Fibroblast of gingiva (primary cell): ENCODE measurements around the gene KLF18.
A peak's percentile ranks its signal among the peaks of the same experiment; 100 is the strongest.
"Not testable (repeated sequence)": the region's sequence is repeated elsewhere in the genome, so short reads cannot be mapped to it uniquely, and the experiment has no call there.

ENCODE experiments used
- DNase-seq: peaks from one replicate; pipeline ENCODE4 v3.0.0-alpha.2; 2011; ENCODE audit warnings: low read depth

The KLF18 gene

GRCh38 chr1:44120398-44120949 lies 21.0 kb downstream of the KLF18 start:
- no peak for DNase-seq

GRCh38 chr1:44119525-44119924 lies 21.9 kb downstream of the KLF18 start:
- no peak for DNase-seq

DNA sequence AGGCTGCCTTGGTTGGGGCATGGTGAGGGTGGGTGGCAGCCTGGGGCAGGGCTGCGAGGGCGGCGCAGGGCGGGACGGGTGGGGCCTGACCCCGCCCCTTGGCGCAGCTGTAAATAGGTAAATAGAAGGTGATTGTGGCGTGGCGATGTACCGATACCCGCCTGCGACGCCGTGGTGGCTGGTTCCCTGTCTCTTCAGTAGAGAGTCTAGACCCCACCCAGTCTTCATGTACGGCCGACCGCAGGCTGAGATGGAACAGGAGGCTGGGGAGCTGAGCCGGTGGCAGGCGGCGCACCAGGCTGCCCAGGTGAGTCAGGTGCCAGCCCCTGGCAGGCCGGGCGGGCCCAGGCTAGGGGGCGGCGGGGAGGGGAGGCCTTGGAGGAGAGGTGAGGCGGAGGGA lies 22.7 kb downstream of the KLF18 start, which contains the start of gene KLF17:
TSS of gene KLF17 (plus strand) at position 140 of the 400 bp plus-strand sequence. CDS start at position 227, 87 bp downstream.
- no peak for DNase-seq

GRCh38 chr1:44117272-44117671 lies 24.2 kb downstream of the KLF18 start:
- not testable (repeated sequence) for DNase-seq

DNA sequence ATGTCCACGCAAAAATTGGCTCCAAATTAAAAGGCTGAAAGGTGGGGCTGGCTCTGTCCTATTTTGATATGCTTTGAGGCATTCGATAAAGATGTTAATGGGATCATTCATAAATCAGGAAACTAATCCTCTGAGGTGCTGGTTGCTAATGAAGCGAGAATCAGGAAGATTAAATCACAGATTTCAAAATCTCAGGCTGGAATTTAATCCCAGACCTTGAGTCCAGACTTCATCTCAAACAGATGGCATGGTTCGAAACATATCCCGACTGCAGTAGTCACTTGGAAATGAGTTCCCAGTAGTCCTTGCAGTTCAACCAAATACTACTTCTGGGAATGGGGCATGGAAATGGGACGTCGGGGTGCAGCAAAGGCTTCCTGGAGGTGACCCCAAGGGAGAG lies 27.3 kb downstream of the KLF18 start:
- no peak for DNase-seq

- no peak for DNase-seq
Observed at GRCh38 chr1:44113095-44113609, 28.3 kb downstream of the KLF18 start.

DNA sequence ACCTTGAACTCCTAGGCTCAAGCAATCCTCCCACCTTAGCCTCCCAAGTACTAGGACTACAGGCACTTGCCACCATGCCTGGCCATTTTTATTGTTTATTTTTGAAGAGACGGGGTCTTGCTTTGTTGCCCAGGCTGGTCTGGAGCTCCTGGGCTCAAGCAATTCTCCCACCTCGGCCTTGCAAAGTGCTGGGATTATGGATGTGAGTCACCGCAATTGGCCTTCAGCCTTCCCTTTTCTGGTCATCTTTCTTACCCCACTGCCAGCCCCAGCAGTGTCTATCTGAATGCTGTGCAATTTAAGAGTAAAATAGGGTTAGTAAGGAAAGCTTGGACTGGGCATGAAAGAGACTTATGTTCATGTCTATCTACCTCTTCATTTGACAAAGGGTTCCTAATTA lies 28.9 kb downstream of the KLF18 start:
- no peak for DNase-seq

- no peak for DNase-seq
Observed at GRCh38 chr1:44111861-44112260, 29.6 kb downstream of the KLF18 start.

DNA sequence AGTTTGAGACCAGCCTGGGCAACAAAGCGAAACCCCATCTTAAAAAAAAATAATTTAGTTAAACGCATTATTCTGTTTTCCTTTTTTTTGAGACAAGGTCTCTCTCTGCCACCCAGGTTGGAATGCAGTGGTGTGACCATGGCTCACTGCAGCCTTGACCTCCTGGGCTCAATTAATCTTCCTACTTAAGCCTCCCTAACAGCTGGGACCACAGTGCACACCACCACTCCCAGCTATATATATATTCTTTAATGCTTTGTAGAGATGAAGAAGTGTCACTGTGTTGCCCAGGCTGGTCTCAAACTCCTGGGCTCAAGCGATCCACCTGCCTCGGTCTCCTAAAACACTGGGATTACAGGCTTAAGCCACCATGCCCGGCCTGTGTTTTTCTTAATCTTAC lies 30.5 kb downstream of the KLF18 start:
- no peak for DNase-seq

DNA sequence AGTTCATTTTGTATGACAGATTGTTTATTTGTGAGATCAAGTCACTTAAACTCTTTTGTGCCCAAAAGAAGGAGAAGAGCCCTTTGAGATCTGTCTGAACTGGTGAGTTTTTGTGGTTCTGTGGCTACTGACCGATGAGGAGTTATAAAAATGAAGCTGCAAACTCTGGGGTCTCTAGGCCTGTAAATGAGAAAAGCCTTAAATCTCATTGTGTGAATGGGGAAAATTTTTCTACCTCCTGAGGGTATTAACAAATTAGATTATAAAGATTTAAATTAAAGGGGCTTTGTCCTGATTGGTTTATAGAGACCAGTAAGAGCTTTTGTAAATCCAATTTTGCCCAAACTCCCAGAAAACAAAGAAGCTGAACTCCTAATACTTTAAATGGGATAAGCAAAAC lies 32.5 kb downstream of the KLF18 start:
- no peak for DNase-seq

DNA sequence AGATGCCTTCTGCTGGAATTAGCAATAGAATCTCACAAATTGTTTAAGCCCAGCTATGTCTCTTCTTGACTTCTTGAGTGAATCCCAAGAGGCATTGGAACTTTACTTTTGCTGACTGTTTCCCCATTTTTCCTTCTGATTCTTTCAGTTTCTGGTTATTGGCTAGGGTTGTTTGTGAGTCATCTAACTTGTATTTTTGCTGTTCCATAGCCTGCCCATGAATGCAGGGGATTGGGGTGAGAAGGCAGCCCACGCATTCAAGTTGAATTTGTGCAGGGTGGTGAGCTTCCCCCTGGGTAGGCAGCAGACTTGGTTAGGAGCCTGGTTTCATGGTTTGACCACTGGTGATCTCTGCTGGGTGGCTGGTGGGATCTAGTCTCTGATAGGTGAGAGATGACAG lies 33.2 kb downstream of the KLF18 start:
- peak; percentile 14 for DNase-seq

GRCh38 chr1:44105810-44106209 lies 35.6 kb downstream of the KLF18 start:
- no peak for DNase-seq

DNA sequence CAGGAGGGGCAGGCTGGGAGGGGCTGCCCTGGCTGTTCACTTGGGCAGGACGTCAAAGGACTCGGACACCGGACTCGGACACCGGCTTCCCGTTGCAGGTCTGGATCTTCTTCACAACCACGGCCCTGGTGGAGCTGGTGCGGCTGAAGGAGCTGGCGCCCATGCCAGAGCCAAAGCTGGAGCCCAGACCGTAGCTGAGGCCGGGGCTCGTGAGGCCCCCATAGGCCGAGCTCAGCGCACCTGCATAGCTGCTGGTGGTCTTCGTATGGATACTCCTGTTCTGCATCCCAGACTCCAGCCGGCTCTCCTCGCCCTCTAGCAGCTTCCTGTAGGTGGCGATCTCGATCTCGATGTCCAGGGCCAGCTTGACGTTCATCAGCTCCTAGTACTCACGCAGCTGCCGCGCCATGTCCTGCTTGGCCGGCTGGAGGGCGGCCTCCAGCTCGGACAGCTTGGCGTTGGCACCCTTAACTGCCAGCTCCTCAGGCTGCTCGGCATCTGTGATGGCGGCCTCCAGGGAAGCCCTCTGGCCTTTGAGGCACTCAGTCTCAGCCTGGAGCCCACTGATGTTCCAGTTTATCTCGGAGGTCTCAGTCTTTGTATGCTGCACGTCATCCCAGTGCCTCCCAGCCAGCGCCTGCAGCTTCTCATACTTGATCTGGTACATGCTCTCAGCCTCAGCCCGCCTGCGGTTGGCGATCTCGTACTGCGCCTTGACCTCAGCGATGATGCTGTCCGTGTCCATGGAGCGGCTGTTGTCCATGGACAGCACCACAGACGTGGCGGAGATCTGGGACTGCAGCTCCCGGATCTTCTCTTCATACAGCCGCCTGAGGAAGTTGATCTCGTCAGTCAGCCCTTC lies 37.9 kb downstream of the KLF18 start:
- DNase-seq: no peak

DNA sequence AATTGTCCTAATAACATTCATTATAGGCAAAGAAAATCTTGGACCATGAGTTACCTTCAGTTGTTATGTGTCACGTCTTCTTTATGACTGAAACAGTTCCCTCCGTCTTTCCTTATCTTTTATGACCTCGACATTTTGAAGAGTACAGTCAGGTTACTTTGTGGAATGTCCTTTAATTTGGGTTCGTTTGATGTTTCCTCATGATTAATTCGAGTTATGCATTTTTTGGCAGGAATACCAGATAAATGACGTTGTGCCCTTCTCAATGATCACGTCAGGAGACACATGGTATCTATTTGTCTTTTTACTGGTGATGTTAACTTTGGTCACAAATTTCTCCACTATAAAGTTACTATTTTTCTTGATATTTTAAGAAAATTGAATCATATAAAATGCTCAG lies 40.1 kb downstream of the KLF18 start:
- DNase-seq: no peak

DNA sequence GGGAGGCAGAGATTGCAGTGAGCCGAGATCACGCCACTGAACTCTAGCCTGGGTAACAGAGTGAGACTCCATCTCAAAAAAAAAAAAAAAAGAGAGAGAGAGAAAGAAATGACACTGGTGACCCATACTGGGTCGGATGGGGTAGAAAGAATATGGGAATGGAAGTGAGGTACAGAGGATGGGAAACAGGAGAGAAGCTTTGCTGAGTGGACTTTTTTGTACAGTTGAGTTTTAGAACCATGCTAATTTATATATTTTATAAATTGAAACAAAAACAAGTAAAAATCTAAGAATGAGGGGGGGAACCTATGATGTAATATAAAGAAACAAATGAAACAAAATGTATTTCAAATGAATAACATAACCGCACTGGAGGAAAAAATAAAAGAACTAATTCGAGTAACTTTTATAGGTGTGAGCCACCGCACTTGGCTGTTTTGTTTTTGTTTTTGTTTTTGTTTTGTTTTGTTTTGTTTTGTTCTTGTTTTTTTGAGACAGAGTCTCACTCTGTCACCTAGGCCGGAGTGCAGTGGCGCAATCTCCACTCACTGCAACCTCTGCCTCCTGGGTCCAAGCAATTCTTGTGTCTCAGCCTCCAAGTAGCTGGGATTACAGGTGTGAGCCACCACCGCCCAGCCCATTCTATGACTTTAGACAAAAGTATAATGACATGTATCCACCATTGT lies 41.1 kb downstream of the KLF18 start:
- no peak for DNase-seq

DNA sequence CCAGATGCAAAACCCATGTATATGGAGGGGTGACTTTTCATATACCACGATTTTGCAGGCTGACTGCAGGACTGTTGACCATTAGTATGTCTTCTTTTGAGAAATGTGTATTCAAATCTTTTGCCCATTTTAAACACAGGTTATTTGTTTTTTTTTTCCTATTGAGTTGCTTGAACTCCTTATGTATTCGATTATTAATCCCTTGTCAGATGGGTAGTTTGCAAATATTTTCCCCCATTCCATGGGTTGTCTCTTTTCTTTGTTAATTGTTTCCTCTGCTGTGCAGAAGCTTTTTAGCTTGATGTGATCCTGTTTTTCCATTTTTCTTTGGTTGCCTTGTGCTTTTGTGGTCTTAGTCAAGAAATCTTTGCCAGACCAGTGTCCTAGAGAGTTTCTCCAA lies 47.4 kb downstream of the KLF18 start:
- DNase-seq: no peak

GRCh38 chr1:44090429-44091252 lies 50.8 kb downstream of the KLF18 start:
- DNase-seq: no peak

GRCh38 chr1:44089371-44090048 lies 51.9 kb downstream of the KLF18 start:
- DNase-seq: no peak
